ENCODE results near the gene GPR62.

GRCh38 chr3:51977446-51978142 is 22.4 kb downstream of the GPR62 start:
- TF ChIP-seq POLR2A (conservative IDR thresholded peaks at IDR 0.05) (no peak), XRCC3 (IDR thresholded peaks at IDR 0.05) (no peak), ZNF165 (CRISPR knock-in tag; IDR thresholded peaks at IDR 0.05; ENCODE audit: borderline replicate concordance) (no peak), ZNF76 (CRISPR knock-in tag; IDR thresholded peaks at IDR 0.05; ENCODE audit: borderline replicate concordance) (no peak), ERF (CRISPR knock-in tag; IDR thresholded peaks at IDR 0.05) (no peak), HMGN3 (IDR thresholded peaks at IDR 0.05; ENCODE audit: borderline replicate concordance, extremely low read depth, insufficient read length, low read depth, low read length) (no peak), HDAC1 (IDR thresholded peaks at IDR 0.05) (no peak), FOXJ3 (CRISPR knock-in tag; IDR thresholded peaks at IDR 0.05) (no peak)
- TF ChIP-seq, protein P1, sequence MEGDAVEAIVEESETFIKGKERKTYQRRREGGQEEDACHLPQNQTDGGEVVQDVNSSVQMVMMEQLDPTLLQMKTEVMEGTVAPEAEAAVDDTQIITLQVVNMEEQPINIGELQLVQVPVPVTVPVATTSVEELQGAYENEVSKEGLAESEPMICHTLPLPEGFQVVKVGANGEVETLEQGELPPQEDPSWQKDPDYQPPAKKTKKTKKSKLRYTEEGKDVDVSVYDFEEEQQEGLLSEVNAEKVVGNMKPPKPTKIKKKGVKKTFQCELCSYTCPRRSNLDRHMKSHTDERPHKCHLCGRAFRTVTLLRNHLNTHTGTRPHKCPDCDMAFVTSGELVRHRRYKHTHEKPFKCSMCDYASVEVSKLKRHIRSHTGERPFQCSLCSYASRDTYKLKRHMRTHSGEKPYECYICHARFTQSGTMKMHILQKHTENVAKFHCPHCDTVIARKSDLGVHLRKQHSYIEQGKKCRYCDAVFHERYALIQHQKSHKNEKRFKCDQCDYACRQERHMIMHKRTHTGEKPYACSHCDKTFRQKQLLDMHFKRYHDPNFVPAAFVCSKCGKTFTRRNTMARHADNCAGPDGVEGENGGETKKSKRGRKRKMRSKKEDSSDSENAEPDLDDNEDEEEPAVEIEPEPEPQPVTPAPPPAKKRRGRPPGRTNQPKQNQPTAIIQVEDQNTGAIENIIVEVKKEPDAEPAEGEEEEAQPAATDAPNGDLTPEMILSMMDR (IDR thresholded peaks at IDR 0.05 in 2 of 3, conservative IDR thresholded peaks at IDR 0.05 in 1 of 3; ENCODE audit: insufficient read depth in 2 of 3, low read depth in 1 of 3, low read length in 3 of 3) = no peak
- TF ChIP-seq, protein P2, sequence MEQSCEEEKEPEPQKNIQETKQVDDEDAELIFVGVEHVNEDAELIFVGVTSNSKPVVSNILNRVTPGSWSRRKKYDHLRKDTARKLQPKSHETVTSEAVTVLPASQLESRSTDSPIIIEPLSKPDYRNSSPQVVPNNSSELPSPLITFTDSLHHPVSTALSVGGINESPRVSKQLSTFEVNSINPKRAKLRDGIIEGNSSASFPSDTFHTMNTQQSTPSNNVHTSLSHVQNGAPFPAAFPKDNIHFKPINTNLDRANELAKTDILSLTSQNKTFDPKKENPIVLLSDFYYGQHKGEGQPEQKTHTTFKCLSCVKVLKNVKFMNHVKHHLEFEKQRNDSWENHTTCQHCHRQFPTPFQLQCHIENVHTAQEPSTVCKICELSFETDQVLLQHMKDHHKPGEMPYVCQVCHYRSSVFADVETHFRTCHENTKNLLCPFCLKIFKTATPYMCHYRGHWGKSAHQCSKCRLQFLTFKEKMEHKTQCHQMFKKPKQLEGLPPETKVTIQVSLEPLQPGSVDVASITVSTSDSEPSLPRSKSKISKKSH (CRISPR knock-in tag; IDR thresholded peaks at IDR 0.05) = no peak

Data from K562 (cell line).